ENCODE results near the gene CHPF.

CHPF gene

DNA sequence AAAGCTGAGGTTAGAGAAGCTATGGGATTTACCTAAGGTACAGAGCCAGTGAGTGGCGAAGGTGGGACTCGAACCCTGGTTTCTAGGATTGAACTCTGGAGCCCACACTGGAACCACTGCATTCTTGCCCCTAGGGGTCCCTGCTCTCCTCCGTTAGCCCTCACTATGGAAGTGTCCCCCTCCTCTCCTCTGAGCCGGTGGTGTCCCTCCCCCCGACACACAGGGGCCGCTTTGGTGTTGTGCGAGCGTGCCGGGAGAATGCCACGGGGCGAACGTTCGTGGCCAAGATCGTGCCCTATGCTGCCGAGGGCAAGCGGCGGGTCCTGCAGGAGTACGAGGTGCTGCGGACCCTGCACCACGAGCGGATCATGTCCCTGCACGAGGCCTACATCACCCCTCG is 53.4 kb downstream of the CHPF start:
- Histone ChIP-seq H3K27ac (ENCODE audit: insufficient read depth, low read length, poor library complexity, severe bottlenecking) (no peak overlapping the region), H3K4me1 (ENCODE audit: control insufficient read depth, insufficient read depth, low read length, poor library complexity, severe bottlenecking) (no peaks in the 10 kb centered on the region), H3K4me3 (ENCODE audit: insufficient read depth, low read depth, low read length, poor library complexity, severe bottlenecking) (no peak overlapping the region), H3K9me3 (ENCODE audit: control insufficient read depth, low read length) (no peaks in the 10 kb centered on the region), H3K27me3 (replicated peaks; ENCODE audit: control insufficient read depth, insufficient read depth, low read length, poor library complexity, severe bottlenecking) (peaks cover 34% of the 10 kb centered on the region), H3K36me3 (ENCODE audit: control insufficient read depth, insufficient read depth, low read length) (no peaks in the 10 kb centered on the region)
- DNase-seq, result no peak

DNA sequence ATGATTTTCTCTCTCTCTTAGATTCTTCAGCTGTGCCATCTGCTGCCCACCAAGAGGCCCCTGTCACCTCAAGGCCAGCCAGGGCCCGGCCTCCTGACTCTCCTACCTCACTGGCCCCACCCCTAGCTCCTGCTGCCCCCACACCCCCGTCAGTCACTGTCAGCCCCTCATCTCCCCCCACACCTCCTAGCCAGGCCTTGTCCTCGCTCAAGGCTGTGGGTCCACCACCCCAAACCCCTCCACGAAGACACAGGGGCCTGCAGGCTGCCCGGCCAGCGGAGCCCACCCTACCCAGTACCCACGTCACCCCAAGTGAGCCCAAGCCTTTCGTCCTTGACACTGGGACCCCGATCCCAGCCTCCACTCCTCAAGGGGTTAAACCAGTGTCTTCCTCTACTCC is 54.3 kb downstream of the CHPF start:
- H3K27me3 ChIP-seq (replicated peaks; ENCODE audit: control insufficient read depth, insufficient read depth, low read length, poor library complexity, severe bottlenecking), result peaks cover 36% of the 10 kb centered on the region
- no peaks in the 10 kb centered on the region for H3K36me3 ChIP-seq (ENCODE audit: control insufficient read depth, insufficient read depth, low read length)
- H3K9me3 ChIP-seq (ENCODE audit: control insufficient read depth, low read length), result no peaks in the 10 kb centered on the region
- H3K27ac ChIP-seq (ENCODE audit: insufficient read depth, low read length, poor library complexity, severe bottlenecking), result no peak overlapping the region
- H3K4me3 ChIP-seq (ENCODE audit: insufficient read depth, low read depth, low read length, poor library complexity, severe bottlenecking), result no peak overlapping the region
- peaks cover 7% of the 10 kb centered on the region for H3K4me1 ChIP-seq (ENCODE audit: control insufficient read depth, insufficient read depth, low read length, poor library complexity, severe bottlenecking)
- no peak for DNase-seq

Measured in effector memory CD4-positive, alpha-beta T cell (primary cell).